AML-193 (cell line): ENCODE results near the gene FNIP2.
"Not testable (repeated sequence)": the region's sequence is repeated elsewhere in the genome, so short reads cannot be mapped to it uniquely, and the experiment has no call there.

Experiments
- DNase-seq, 2 experiments: peaks; one replicate each; lab custom pipeline; 2025; lab: John Stamatoyannopoulos, UW

FNIP2 gene

DNA sequence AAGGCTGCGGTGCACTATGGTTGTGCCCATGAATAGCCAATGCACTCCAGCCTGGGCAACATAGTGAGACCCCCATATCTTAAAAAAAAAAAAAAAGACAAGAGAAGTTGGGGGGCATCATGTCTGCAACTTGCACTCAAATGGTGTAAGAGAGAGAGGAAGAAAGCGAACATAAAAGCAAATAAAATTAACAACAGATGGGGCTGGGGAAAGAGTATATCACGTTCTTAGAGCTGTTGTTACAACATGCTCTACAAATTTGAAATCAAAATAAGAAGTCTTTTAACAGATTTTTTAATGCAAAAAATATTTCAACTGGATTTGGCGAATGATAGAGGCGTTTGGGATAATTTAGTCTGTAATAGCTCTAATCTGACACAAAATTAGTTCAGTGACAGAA lies 144.9 kb downstream of the FNIP2 start:
- DNase-seq: no peak

DNA sequence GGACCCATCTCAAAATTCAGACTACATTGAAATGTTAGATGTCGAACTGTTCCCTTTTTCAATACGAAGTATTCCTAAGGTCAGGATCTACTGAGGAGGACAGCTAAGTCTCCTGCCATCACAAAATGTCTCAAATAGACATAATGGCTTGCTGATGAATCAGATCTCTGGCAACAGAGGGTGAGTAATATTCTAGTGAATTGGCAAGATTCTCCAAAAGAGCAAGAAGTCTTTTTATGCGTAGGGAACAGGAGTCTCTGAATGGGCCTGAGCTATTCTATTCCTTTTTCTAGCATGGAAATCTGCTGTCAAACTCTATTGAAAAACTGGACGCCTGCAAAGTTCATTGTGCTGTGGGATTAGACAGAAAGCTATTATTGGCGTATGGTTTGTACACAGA lies 145.4 kb downstream of the FNIP2 start:
- no peak for DNase-seq

DNA sequence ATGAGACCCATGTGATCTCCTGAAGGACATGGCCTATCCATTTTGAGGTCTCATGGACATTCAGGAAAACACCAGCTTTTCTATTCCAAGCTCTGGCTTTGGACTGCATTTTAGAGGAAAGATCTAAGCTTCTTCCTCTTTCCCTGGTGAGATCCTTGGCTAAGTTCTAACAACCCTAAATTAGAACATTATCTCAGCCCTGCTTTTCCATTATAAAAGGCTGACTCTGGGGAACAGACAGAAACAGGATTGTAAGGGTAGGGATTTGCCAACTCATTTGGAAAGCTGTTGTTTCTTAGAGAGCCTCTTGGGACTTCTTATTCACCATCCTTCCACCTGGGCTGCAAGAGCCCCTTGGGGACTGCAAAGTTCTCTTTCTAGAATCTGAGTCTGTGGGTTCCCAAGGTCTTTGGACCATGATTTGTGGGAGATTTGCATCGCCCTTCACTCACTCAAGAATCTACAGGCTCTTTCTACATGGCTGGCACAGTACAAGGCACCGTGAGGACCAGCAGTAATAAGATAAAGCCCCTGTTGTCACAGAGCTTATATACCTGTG lies 146.9 kb downstream of the FNIP2 start:
- no peak for DNase-seq

DNA sequence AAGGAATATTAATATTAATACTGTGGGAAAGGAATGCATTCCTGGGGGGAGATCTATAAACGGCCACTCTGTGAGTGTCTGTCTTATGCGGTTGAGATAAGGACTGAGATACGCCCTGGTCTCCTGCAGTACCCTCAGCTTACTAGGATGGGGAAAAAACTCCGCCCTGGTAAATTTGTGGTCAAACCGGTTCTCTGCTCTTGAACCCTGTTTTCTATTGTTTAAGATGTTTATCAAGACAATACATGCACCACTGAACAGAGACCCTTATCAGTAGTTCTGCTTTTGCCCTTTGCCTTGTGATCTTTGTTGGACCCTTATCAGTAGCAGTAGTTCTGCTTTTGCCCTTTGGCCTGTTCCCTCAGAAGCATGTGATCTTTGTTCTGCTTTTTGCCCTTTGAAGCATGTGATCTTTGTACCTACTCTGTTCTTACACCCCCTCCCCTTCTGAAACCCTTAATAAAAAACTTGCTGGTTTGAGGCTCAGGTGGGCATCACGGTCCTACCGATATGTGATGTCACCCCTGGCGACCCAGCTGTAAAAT lies 151.7 kb downstream of the FNIP2 start:
- not testable (repeated sequence) for DNase-seq

DNA sequence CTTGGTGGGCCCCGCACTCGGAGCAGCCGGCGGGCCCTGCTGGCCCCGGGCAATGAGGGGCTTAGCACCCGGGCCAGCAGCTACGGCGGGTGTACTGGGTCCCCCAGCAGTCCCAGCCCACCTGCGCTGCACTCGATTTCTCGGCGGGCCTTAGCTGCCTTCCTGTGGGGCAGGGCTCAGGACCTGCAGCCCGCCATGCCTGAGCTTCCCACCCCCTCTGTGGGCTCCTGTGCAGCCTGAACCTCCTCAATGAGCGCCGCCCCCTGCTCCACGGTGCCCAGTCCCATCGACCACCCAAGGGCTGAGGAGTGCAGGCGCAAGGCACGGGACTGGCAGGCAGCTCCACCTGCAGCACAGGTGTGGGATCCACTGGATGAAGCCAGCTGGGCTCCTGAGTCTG lies 158.9 kb downstream of the FNIP2 start:
- DNase-seq: not testable (repeated sequence)

DNA sequence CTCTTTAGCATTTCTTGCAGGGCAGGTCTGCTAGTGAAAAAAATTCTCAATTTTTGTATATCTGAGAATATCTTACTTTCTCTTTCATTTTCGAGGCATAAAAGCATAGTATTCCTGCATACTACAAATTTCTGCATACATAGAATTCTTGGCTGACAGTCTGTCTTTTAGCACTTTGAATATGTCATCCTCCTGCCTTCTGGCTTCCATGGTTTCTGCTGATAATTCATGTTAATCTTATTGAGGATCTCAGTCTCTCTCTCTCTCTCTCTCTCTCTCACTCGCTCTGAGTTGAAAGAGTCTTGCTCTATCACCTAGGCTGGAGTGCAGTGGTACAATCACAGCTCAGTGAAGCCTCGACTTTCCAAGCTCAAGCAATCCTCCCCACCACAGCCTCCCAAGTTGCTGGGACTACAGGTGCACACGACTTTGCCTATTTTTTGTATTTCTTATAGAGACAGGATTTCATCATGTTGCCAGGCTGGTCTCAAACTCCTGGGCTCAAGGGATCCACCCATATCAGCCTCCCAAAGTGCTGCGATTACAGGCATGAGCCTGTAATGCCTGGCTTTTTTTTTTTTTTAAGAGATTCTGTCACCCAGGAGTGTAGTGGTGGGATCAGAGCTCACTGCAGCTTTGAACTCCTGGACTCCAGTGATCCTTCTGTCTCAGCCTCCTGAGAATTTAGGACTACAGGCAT lies 161.3 kb downstream of the FNIP2 start:
- no peak for DNase-seq

DNA sequence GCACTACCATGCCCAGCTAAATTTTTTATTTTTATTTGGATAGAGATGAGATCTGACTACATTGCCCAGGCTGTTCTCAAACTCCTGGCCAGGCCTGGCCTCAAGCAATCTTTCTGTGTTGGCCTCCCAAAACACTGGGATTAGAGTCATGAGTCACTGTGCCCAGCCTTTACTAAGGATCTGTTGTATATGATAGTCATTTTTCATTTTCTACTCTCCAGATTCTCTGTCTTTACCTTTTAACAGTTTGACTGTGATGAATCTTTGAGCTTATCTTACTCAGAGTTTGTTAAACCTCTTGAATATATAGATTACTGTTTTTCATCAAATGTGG lies 161.8 kb downstream of the FNIP2 start:
- DNase-seq: no peak

DNA sequence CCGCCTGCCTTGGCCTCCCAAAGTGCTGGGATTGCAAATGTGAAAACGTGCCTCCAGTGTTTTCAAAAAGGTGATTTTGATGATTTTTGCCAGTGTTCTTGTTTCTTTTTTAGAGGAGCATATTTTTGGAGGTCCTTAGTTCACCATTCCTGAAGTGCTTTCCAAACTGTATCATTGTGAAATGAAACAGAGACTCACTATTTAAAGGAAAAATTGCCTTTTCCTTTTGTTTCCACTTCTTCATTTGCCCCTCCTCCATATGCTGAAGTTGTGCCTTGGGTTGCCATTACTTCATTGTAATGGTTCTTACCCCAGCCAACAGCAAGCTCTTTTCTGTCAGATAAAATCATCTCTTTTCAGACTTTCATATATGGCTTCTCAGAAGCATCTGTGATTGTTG lies 164.4 kb downstream of the FNIP2 start:
- DNase-seq: no peak

DNA sequence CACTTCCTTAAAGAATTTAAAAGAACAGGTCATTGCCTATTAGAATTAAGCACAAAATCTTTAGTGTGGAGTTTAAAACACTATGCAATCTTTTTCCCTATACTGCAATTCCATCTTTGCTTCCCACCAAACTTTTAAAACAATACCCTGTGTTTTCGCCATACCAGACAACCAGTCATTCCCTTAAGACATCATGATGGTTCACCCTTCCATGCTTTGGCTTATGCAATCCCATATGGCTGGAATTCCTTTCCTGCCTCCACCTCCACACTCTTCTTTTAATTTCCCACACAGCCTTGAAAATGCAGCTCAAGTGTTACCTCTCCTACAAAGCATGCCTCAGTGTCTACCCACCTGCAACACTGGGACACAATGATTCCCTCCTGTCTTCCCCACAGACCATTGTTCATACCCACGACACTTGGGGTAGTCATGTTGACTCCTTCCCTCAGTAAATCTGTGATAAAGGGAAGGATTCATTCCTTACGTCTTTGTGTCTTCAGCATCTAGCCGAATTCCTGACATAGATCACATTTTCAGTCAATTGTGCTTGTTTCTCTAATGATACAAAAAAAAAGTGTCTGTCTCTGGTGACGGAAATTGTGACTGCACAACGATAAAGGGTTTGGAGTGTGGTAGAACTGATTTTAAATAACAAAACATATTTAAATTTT lies 166.3 kb downstream of the FNIP2 start:
- DNase-seq: no peak

DNA sequence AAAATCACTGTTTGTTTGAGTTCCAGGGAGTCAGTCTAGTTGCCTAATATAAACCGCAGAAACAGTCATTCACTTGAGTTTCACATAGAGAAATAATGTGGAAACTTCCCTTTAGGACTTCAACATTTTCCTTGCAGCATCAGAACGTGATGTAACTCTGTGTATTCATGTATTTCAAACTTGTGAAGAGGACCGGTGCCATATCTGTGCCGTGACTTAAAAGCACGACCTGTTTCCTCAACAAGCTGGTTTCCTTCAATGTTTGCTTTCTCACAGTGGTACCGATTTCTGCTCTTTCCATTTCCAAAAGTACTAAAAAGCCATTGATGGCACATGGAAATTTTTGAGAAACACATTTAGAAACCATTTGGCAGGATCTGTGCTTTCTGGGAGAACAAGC lies 167.4 kb downstream of the FNIP2 start:
- DNase-seq: peak; percentile 5 to 31

DNA sequence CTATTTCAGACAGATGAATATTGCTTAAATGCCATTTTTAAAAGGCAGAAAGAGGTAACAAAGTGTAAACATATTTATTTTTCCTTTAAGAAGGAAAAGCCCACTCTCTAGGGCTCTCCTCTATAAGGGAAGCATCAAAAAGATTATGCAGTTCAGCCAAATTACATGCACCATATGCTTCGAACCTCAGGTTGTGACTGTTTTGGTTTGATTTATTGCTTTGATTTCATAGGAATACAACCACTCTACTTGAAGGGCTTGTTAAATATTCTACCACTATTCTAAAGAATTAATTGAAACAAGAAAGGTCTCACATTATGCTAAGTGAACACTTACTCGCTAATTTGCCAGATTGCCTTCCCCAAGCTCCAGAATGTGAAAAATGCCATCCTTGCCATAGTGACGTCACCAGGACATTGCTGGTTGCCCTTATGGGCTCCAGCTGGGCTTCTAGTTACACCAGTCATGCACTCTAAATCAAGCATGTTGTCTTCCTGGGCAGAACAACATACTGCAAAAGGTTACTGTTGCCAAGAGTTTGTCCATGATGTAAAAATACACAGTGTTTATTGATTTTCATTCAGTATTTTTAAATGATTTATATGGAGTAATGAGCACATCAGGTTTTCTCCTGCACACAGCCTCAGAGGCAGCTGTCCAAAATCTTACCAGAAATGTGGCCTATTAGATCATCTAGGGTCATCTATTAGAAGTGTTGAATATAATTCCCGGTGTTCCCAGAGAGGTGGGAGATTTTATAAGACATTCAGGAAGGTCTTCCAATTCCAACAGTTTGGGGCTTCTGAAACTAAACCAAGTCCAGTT lies 169.6 kb downstream of the FNIP2 start:
- no peak for DNase-seq

DNA sequence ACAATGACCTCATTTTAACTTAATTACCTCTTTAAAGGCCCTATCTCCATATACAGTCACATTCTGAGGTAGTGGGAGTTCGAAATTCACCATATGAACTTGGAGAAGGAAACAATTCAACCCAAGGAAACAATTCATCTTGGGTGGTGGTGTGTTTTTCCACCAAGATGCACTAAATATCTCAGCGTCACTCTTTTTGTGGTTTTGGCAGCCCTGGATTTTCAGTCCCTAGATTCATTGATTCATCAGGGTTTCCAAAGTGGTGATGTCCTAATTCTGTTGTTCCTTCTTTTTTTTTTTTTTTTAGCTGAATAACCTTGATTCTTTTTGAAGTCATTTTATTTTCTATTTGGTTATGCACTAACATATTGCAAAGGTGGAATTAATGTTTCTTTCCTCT lies 171.4 kb downstream of the FNIP2 start:
- DNase-seq: no peak

DNA sequence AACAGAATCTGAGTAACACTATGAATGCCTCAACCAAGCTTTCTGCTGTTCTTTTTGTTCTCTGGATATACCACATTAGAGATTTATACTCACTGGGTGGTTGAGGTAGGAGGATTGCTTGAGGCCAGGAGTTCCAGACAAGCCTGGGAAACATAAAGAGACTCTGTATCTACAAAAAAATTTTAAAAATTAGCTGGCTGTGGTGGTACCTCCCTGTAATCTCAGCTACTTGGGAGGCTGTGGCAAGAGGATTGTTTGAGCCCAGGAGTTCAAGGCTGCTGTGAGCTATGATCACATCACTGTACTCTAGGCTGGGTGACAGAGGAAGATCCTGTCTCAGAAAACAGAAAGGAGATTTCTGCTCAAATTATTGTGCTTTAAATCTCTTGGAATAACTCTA lies 172.5 kb downstream of the FNIP2 start:
- DNase-seq: no peak

DNA sequence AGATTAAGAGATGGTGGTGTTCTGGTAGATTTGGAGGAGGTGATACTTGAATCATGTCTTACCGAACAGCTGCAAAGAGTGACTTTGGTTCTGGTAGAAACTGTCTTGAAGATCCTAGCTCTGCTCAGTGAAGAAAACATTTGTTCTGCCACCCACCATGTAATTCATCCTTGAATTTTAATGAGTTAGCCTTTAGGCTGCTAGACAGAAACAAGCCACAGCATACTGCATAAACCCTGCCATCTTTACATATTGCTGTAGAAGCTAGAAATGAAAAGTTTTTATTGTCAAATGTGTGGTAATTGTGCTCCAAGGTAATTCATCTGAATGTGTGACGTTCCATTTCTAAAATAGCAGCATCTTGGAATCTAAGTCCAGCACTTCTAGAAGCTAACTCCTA lies 173.1 kb downstream of the FNIP2 start:
- no peak for DNase-seq

DNA sequence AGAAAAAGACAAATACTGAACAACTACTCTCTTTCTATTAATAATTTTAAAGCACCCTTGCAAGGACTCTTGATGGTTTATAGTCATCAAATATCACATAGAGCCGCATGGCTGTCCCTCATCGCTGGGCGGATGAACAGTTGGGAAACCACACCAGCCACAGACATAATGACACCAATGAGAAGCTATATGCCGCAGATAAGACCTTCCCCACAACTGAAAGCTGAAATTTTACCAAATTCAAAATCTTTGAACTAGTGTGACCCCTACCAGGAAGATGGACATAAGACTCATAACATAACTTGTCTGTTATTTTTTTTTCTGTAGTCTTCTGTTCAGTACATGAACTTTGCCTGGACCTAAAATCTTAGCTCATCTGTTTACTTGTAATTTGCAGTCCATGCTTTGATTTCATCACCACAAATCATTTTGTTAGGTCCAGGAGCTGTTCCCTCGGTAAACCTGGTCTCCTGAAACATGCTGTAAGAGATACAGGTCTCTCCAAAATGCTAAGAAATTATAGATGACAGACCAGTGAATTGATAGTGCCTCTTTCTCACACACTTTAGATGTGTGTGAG lies 176.8 kb downstream of the FNIP2 start:
- DNase-seq: no peak

DNA sequence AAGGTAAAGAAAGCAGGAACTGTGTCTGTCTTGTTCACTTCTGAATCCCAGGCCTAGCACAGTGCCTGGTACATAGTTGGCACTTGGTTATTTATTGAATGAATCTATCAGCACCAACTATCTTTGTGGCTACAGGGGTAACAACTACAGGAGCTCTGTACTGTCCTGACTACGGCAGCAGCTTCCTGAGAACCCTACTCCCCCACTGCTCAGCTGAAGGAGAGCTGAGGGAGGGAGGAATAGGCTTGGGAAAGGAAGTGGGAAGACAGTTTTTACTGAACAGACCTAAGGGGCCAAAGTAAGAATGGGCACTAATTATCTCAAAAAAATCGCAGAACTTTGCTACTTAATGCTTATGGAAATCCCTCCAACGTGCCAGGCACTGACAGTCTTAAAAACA lies 178.0 kb downstream of the FNIP2 start:
- DNase-seq: no peak

DNA sequence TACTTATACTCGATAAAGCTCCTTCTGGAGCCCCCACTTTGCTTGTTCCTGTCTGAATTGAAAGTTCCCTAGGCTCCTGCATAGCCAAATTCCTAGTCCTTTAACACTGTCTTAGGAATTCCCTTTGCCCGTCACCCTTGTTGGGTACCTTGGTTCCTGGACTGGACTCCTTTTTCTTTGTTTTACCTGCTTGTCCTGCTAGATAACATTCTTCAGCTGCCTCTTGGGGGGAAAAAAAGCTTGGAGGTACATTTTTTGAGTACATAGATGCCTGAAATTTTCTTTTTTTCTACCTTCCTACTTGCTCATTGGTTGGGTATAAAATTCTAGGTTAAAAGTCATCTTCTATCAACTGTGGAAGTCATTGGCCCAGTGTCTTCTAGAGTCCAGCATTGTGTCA lies 179.2 kb downstream of the FNIP2 start:
- no peak for DNase-seq

DNA sequence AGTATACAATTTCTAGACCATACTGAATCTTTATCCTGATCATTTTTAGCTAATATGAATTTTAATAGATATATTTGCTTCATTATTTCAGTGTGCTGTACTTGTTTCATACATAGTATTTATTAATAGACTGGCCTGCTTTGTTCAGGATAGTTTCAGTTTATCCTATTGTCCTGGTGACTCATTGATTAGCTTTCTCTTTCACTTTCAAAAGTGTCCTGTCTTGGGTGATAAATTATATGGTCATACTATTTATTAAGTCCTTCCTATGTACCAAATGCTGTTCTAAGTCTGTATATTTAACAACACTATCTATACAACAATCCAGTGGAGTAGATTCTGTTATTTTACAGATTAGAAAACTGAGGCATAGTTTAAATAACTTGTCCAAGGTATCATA lies 180.3 kb downstream of the FNIP2 start:
- no peak for DNase-seq

DNA sequence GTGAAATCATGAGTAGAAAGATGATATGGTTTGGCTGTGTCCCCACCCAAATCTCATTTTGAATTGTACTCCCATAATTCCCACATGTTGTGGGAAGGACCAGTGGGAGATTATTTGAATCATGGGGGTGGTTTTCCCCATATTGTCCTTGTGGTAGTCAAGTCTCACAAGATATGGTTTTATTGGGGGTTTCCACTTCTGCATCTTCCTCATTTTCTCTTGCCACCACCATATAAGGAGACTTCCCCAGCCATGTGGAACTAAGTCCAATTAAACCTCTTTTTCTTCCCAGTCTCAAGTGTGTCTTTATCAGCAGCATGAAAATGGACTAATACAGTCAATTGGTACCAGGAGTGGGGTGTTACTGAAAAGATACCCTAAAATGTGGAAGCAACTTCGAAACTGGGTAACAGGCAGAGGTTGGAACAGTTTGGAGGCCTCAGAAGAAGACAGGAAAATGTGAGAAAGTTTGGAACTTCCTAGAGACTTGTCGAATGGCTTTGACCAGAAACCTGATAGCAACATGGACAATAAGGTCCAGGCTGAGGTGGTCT lies 183.5 kb downstream of the FNIP2 start:
- not testable (repeated sequence) for DNase-seq

DNA sequence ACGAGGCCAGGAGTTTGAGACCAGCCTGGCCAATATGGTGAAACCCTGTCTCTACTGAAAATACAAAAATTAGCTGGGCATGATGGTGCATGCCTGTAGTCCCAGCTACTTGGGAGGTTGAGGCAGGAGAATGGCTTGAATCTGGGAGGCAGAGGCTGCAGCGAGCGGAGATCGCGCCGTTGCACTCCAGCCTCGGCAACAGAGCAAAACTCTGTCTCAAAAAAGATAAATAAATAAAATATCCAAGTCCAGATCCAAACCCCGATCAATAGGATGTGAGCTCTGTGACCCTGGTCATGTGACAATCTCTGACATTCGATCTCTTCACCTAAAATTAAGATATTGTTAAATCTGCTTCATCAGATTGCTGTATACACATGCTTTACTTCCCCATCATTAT lies 187.5 kb downstream of the FNIP2 start:
- not testable (repeated sequence) for DNase-seq

DNA sequence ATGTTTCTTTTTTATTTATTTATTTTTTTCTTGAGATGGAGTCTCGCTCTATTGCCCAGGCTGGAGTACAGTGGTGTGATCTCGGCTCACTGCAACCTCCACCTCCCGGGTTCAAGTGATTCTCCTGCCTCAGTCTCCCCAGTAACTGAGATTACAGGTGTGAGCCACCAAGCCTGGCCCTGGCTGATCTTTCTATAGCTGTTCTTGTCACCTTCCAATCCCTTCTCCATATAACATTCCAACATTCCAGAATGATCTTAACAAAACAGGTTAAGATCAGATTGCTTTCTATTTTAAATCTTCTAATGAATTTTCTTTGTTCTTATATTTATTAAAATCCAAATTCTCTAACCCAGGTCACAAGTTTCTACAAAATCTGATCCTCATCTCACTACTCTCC lies 188.1 kb downstream of the FNIP2 start:
- DNase-seq: not testable (repeated sequence)
